Measurements from ENCODE around the gene ZBTB7C. TPM values are rescaled to one million over a fixed set of nuclear protein-coding genes. Genes with fewer than 3 reads are reported as not detected.

ZBTB7C gene
- total and polyA plus RNA-seq, 10 of the 15 experiments (the other 5 are each of a cell fraction or from before 2014, with no cell fraction given): under 0.01 to 0.08 (median 0.01) TPM; not detected in 7

GRCh38 chr18:48098007-48098406 is 311.2 kb downstream of the ZBTB7C start:
- ChIA-PET SMC1A (ENCODE audit: uncharacterized antibody, unreplicated experiment) (no interaction called here), RAD21 (ENCODE audit: unreplicated experiment) (no interaction called here), CTCF (no interaction called here), POLR2A (no interaction called here)
- intact Hi-C loops (cut with micrococcal nuclease; ENCODE audit: unreplicated experiment): no loop called here
- BruUV-seq (replicated peaks): no TSS peak
- no peaks in the 10 kb centered on the region for H3K9me3 ChIP-seq (replicated peaks; ENCODE audit: control insufficient read depth, insufficient read depth, low read length)
- DNase-seq (ENCODE audit: low read depth, low spot score): no peak
- no peak overlapping the region for H3K27ac ChIP-seq (ENCODE audit: control insufficient read depth, insufficient read depth)
- peaks cover 2 to 5% of the 10 kb centered on the region in 2 experiments for H3K27me3 ChIP-seq (replicated peaks in 1 of 2; ENCODE audit: control insufficient read depth in 2 of 2, insufficient read depth in 2 of 2, low read length in 1 of 2)
- H3K36me3 ChIP-seq (ENCODE audit: control insufficient read depth in 2 of 2, insufficient read depth in 2 of 2, low read length in 1 of 2): no peaks in the 10 kb centered on the region
- 2% methylated on average over 3 of the region's 3 CpGs for WGBS (ENCODE audit: insufficient coverage, insufficient replicate concordance, low lambda C conversion rate, missing lambda C conversion rate)
- H3K4me2 ChIP-seq (ENCODE audit: control insufficient read depth, insufficient read depth): no peak overlapping the region
- H3K4me1 ChIP-seq (ENCODE audit: control insufficient read depth, insufficient read depth, low read length): no peaks in the 10 kb centered on the region
- no peak overlapping the region for H2AFZ ChIP-seq (ENCODE audit: control insufficient read depth, low read depth, low read length)
- H4K20me1 ChIP-seq (ENCODE audit: control insufficient read depth, insufficient read depth): no peaks in the 10 kb centered on the region
- H3K9ac ChIP-seq (ENCODE audit: control insufficient read depth, insufficient read depth, low read length): no peak overlapping the region
- no peak for ATAC-seq
- TF ChIP-seq CHD4 (IDR thresholded peaks at IDR 0.05) (no peak), TCF7 (IDR thresholded peaks at IDR 0.05; ENCODE audit: borderline replicate concordance) (no peak), IKZF2 (IDR thresholded peaks at IDR 0.05) (no peak), HDGF (IDR thresholded peaks at IDR 0.05) (no peak), SUPT20H (IDR thresholded peaks at IDR 0.05; ENCODE audit: borderline replicate concordance, control insufficient read depth, low read depth, low read length) (no peak), KAT2A (conservative IDR thresholded peaks at IDR 0.05; ENCODE audit: control insufficient read depth, low read depth, low read length) (no peak), CBFB (IDR thresholded peaks at IDR 0.05; ENCODE audit: low read depth) (no peak), TBL1XR1 (IDR thresholded peaks at IDR 0.05; ENCODE audit: low read depth, low read length) (no peak), CHD1 (IDR thresholded peaks at IDR 0.05; ENCODE audit: low read depth, low read length) (no peak), ZZZ3 (IDR thresholded peaks at IDR 0.05; ENCODE audit: control insufficient read depth, insufficient read length, low read depth) (no peak), PRDM15 (CRISPR knock-in tag; IDR thresholded peaks at IDR 0.05) (no peak), TAF1 (IDR thresholded peaks at IDR 0.05; ENCODE audit: borderline replicate concordance, low read depth, low read length) (no peak), BRCA1 (IDR thresholded peaks at IDR 0.05; ENCODE audit: low read depth, low read length) (no peak), STAT3 (IDR thresholded peaks at IDR 0.05; ENCODE audit: low read depth, low read length) (no peak)
- TF ChIP-seq, protein P1, sequence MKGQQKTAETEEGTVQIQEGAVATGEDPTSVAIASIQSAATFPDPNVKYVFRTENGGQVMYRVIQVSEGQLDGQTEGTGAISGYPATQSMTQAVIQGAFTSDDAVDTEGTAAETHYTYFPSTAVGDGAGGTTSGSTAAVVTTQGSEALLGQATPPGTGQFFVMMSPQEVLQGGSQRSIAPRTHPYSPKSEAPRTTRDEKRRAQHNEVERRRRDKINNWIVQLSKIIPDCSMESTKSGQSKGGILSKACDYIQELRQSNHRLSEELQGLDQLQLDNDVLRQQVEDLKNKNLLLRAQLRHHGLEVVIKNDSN (IDR thresholded peaks at IDR 0.05; ENCODE audit: borderline replicate concordance, extremely low read length, insufficient read depth, low read depth, low read length): no peak
- TF ChIP-seq, protein P2, sequence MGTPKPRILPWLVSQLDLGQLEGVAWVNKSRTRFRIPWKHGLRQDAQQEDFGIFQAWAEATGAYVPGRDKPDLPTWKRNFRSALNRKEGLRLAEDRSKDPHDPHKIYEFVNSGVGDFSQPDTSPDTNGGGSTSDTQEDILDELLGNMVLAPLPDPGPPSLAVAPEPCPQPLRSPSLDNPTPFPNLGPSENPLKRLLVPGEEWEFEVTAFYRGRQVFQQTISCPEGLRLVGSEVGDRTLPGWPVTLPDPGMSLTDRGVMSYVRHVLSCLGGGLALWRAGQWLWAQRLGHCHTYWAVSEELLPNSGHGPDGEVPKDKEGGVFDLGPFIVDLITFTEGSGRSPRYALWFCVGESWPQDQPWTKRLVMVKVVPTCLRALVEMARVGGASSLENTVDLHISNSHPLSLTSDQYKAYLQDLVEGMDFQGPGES (IDR thresholded peaks at IDR 0.05): no peak
- FAIRE-seq: no peak
- no peaks in the 10 kb centered on the region for H3K79me2 ChIP-seq (ENCODE audit: control insufficient read depth, insufficient read depth, low read length)
- H3K4me3 ChIP-seq: no peak overlapping the region
- in situ Hi-C loops (cut with MboI): no loop called here

Measured in GM12878 (cell line).